ENCODE measurements around the gene MESD.

Gene MESD

GRCh38 chr15:81015621-81016488 lies 26.2 kb upstream of the MESD start:
- no peak for DNase-seq (ENCODE audit: low read depth, low spot score)

- DNase-seq (ENCODE audit: low read depth, low spot score): no peak
Observed at GRCh38 chr15:81014446-81015093, 25.0 kb upstream of the MESD start.

- DNase-seq (ENCODE audit: low read depth, low spot score): no peak
Observed at GRCh38 chr15:81013396-81013929, 23.8 kb upstream of the MESD start.

GRCh38 chr15:81012588-81012987 lies 23.0 kb upstream of the MESD start:
- no peak for DNase-seq (ENCODE audit: low read depth, low spot score)

GRCh38 chr15:81011593-81011992 lies 22.0 kb upstream of the MESD start:
- DNase-seq (ENCODE audit: low read depth, low spot score): no peak

- DNase-seq (ENCODE audit: low read depth, low spot score): no peak
Observed at GRCh38 chr15:81010086-81010485, 20.5 kb upstream of the MESD start.

GRCh38 chr15:81008312-81008711 lies 18.7 kb upstream of the MESD start:
- DNase-seq (ENCODE audit: low read depth, low spot score): no peak

- DNase-seq (ENCODE audit: low read depth, low spot score): no peak
Observed at GRCh38 chr15:81007428-81008064, 17.9 kb upstream of the MESD start.

GRCh38 chr15:81006124-81006523 lies 16.5 kb upstream of the MESD start:
- no peak for DNase-seq (ENCODE audit: low read depth, low spot score)

GRCh38 chr15:81003097-81003350 lies 13.4 kb upstream of the MESD start:
- DNase-seq (ENCODE audit: low read depth, low spot score): no peak

GRCh38 chr15:81002331-81003096 lies 12.9 kb upstream of the MESD start:
- DNase-seq (ENCODE audit: low read depth, low spot score): peak; percentile 44

GRCh38 chr15:81002009-81002330 lies 12.4 kb upstream of the MESD start:
- DNase-seq (ENCODE audit: low read depth, low spot score): no peak

- DNase-seq (ENCODE audit: low read depth, low spot score): peak; percentile 65
Observed at GRCh38 chr15:81001152-81002008, 11.8 kb upstream of the MESD start.

- peak; percentile 86 for DNase-seq (ENCODE audit: low read depth, low spot score)
Observed at GRCh38 chr15:81000624-81001151, 11.1 kb upstream of the MESD start, which contains the start of gene TLNRD1. TSS of gene TLNRD1 (plus strand) at chr15:81000923. CDS start at chr15:81002272, 1,349 bp downstream.

- DNase-seq (ENCODE audit: low read depth, low spot score): no peak
Observed at GRCh38 chr15:81000144-81000623, 10.6 kb upstream of the MESD start.

GRCh38 chr15:80999623-81000036 lies 10.0 kb upstream of the MESD start:
- DNase-seq (ENCODE audit: low read depth, low spot score): peak; percentile 35

- DNase-seq (ENCODE audit: low read depth, low spot score): no peak
Observed at GRCh38 chr15:80998251-80998650, 8.6 kb upstream of the MESD start.

- DNase-seq (ENCODE audit: low read depth, low spot score): no peak
Observed at GRCh38 chr15:80997692-80998091, 8.1 kb upstream of the MESD start.

GRCh38 chr15:80996247-80996646 lies 6.6 kb upstream of the MESD start:
- DNase-seq (ENCODE audit: low read depth, low spot score): no peak

GRCh38 chr15:80992441-80992840 lies 2.8 kb upstream of the MESD start:
- no peak for DNase-seq (ENCODE audit: low read depth, low spot score)

GRCh38 chr15:80992006-80992405 lies 2.4 kb upstream of the MESD start:
- no peak for DNase-seq (ENCODE audit: low read depth, low spot score)
